Transverse colon (tissue), 4 donors: ENCODE results near the gene HIVEP2. TPM values are rescaled to one million over a fixed set of nuclear protein-coding genes. Genes with fewer than 3 reads are reported as not detected.

ENCODE experiments used
- DNase-seq: peaks from one replicate; pipeline ENCODE4 v3.0.0-alpha.2; 2019
- H3K27ac ChIP-seq, 4 donors: fragments of 200-600 bp; sonication (generic); 2 replicates each; pipeline ENCODE4 v1.5.1; 2016 to 2018; ENCODE audit warnings: inconsistent platforms in 4 of 4
- H3K27me3 ChIP-seq: fragments of 200-600 bp; sonication (generic); 2 replicates; pipeline ENCODE4 v1.5.1; 2017; ENCODE audit warnings: inconsistent platforms
- H3K36me3 ChIP-seq, 4 donors: fragments of 200-600 bp; sonication (generic); 2 replicates each; pipeline ENCODE4 v1.5.1; 2017 to 2019; ENCODE audit warnings: inconsistent platforms in 4 of 4
- H3K4me1 ChIP-seq, 4 donors: fragments of 200-600 bp; sonication (generic); 2 replicates each; pipeline ENCODE4 v1.5.1; 2017 to 2020; ENCODE audit warnings: inconsistent platforms in 4 of 4
- H3K4me3 ChIP-seq, 4 donors: fragments of 200-600 bp; sonication (generic); 1 replicate in 1 of 4; 2 replicates in 3 of 4; pipeline versions ENCODE4 v1.5.1 to v1.6.1; 2017 to 2019; ENCODE audit warnings: inconsistent platforms in 4 of 4
- H3K9me3 ChIP-seq, 2 donors: fragments of 200-600 bp; sonication (generic); 2 replicates each; pipeline ENCODE4 v1.5.1; 2017 to 2019; ENCODE audit warnings: inconsistent platforms in 2 of 2
- CTCF ChIP-seq, 5 experiments: fragments of 200-600 bp in 3 of 5; fragments of 450-650 bp in 2 of 5; sonication (generic) in 3 of 5; IDR thresholded peaks; 1 replicate in 2 of 5; 2 replicates in 3 of 5; pipeline ENCODE4 v1.5.1; 2016 to 2017; ENCODE audit warnings: antibody characterized with exemption in 5 of 5, inconsistent platforms in 3 of 5, mild to moderate bottlenecking in 2 of 5, moderate library complexity in 1 of 5
- EP300 ChIP-seq: sonication (generic); formaldehyde crosslinking; IDR thresholded peaks from one replicate; pipeline ENCODE4 v1.6.1; 2017; ENCODE audit warnings: antibody characterized with exemption, low read depth
- POLR2A ChIP-seq: fragments of 450-650 bp; IDR thresholded peaks from one replicate; pipeline ENCODE4 v1.6.1; 2016; ENCODE audit warnings: antibody characterized with exemption, mild to moderate bottlenecking, moderate library complexity
- POLR2AphosphoS5 ChIP-seq, 3 donors: sonication (generic); formaldehyde crosslinking; IDR thresholded peaks; one replicate each; pipeline ENCODE4 v1.6.1; 2016; ENCODE audit warnings: antibody characterized with exemption in 3 of 3
- WGBS, 2 donors: methylation state at CpG; one replicate each; pipeline ENCODE4 v1.1.5; 2018; ENCODE audit warnings: low coverage in 1 of 2; 5-methylcytosine and 5-hydroxymethylcytosine counted together
- in situ Hi-C, 4 donors: fragments of 200-750 bp; cut with MboI; loops; one replicate each; pipeline versions ENCODE4 v1.15.0 to v1.15.1; 2017; ENCODE audit warnings: low sequenced_read_pairs in 3 of 4, low pct_ligation_motif_present in 1 of 4, low pct_unique_long_range_greater_than_20kb in 1 of 4
- intact Hi-C: fragments of 100-400 bp; cut with DNase I; formaldehyde crosslinking; loops from one replicate; pipeline ENCODE4 v1.15.1; 2023; ENCODE audit warnings: low total_unique reads
- total RNA-seq, 4 donors: library from RNA; depleted of rRNA; stranded (reverse); fragments of >200 nt; gene quantifications; one replicate each; pipeline ENCODE4 v1.1.0, GENCODE V29; 2016

The HIVEP2 gene
- total RNA-seq, 4 donors from 2014 or later = 10.0 to 22.5 (median 13.7) TPM

- intact Hi-C loops = no loop called here
- H3K4me1 ChIP-seq = peaks cover 0 to 7% (median 3%) of the 10 kb centered on the region in 4 donors
- DNase-seq = no peak
- TF ChIP-seq POLR2A (no peak), CTCF (IDR thresholded peaks at IDR 0.05) (no peak), POLR2AphosphoS5 (IDR thresholded peaks at IDR 0.05) (no peak), EP300 (no peak)
- no peaks in the 10 kb centered on the region for H3K27me3 ChIP-seq
- no peaks in the 10 kb centered on the region for H3K36me3 ChIP-seq
- no peaks in the 10 kb centered on the region for H3K9me3 ChIP-seq
- H3K27ac ChIP-seq = no peak overlapping the region
- in situ Hi-C loops = no loop called here
- H3K4me3 ChIP-seq = no peak overlapping the region
- WGBS, 2 donors = 65 to 97% methylated on average over 3 of the region's 3 CpGs
Observed at GRCh38 chr6:142794424-142794823, 150.6 kb downstream of the HIVEP2 start.

GRCh38 chr6:142790257-142790656 is 154.7 kb downstream of the HIVEP2 start:
- H3K27ac ChIP-seq = no peak overlapping the region
- no peak for DNase-seq
- H3K4me1 ChIP-seq = peaks cover 0 to 7% (median 3%) of the 10 kb centered on the region in 4 donors
- H3K9me3 ChIP-seq = no peaks in the 10 kb centered on the region
- intact Hi-C loops = no loop called here
- 56% methylated on average over 1 of the region's 1 CpG; no CpG with 5 or more reads in 1 of the 2 donors for WGBS, 2 donors
- in situ Hi-C loops = no loop called here
- H3K27me3 ChIP-seq = no peaks in the 10 kb centered on the region
- no peak for TF ChIP-seq EP300
- no peak for TF ChIP-seq POLR2AphosphoS5 (IDR thresholded peaks at IDR 0.05)
- TF ChIP-seq CTCF (IDR thresholded peaks at IDR 0.05) = no peak
- no peak for TF ChIP-seq POLR2A
- no peaks in the 10 kb centered on the region for H3K36me3 ChIP-seq
- no peak overlapping the region for H3K4me3 ChIP-seq

DNA sequence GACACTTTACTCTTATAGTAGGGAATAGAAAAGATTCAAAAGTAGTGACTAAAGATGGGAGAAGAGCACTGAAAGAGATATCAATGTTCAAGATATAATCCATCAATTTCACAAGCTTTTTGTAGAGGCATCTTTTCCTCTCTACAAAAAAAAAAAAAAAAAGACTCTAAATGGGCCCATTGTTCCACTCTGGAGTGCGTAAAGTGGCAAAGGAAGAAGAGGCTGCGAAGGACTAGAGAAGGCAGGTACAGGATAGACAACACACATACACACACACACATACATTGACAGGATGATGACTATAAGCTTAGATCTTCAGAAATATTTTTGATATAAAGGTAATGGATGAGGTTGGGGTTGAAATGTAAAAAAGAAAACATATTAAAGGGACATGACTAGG is 157.6 kb downstream of the HIVEP2 start:
- TF ChIP-seq POLR2AphosphoS5 (IDR thresholded peaks at IDR 0.05) (no peak), EP300 (no peak), POLR2A (no peak), CTCF (IDR thresholded peaks at IDR 0.05) (no peak)
- intact Hi-C loops (no loop called here), in situ Hi-C loops (no loop called here)
- no peak overlapping the region for H3K27ac ChIP-seq
- no peak for DNase-seq
- H3K4me3 ChIP-seq = no peak overlapping the region
- no peaks in the 10 kb centered on the region for H3K27me3 ChIP-seq
- H3K36me3 ChIP-seq = no peaks in the 10 kb centered on the region
- no peaks in the 10 kb centered on the region for H3K9me3 ChIP-seq
- WGBS, 2 donors = 86% methylated on average over 2 of the region's 2 CpGs; no CpG with 5 or more reads in 1 of the 2 donors
- peaks cover 0 to 10% (median 3%) of the 10 kb centered on the region in 4 donors for H3K4me1 ChIP-seq

GRCh38 chr6:142786476-142786875 is 158.5 kb downstream of the HIVEP2 start:
- Histone ChIP-seq H3K4me1 (peaks cover 0 to 10% (median 3%) of the 10 kb centered on the region in 4 donors), H3K27ac (no peak overlapping the region), H3K4me3 (no peak overlapping the region), H3K27me3 (no peaks in the 10 kb centered on the region), H3K9me3 (no peaks in the 10 kb centered on the region), H3K36me3 (no peaks in the 10 kb centered on the region)
- in situ Hi-C loops (no loop called here), intact Hi-C loops (no loop called here)
- DNase-seq = no peak
- no peak for TF ChIP-seq POLR2AphosphoS5 (IDR thresholded peaks at IDR 0.05)

GRCh38 chr6:142784344-142784743 is 160.6 kb downstream of the HIVEP2 start:
- 74 to 86% methylated on average over 3 of the region's 3 CpGs for WGBS, 2 donors
- Histone ChIP-seq H3K27ac (no peak overlapping the region), H3K4me3 (no peak overlapping the region), H3K4me1 (peaks cover 0 to 3% (median 0%) of the 10 kb centered on the region in 4 donors), H3K9me3 (no peaks in the 10 kb centered on the region), H3K27me3 (no peaks in the 10 kb centered on the region), H3K36me3 (no peaks in the 10 kb centered on the region)
- in situ Hi-C loops = no loop called here
- intact Hi-C loops = no loop called here
- no peak for DNase-seq
- no peak for TF ChIP-seq EP300
- TF ChIP-seq CTCF (IDR thresholded peaks at IDR 0.05) = no peak
- TF ChIP-seq POLR2A = no peak
- no peak for TF ChIP-seq POLR2AphosphoS5 (IDR thresholded peaks at IDR 0.05)
